NCI-H82 treated with DMSO at 0.1 percent for 48 hours (cell line): ENCODE data around the gene ST8SIA6.
"Not testable (repeated sequence)": the region's sequence is repeated elsewhere in the genome, so short reads cannot be mapped to it uniquely, and the experiment has no call there.

Source experiments
- DNase-seq: peaks from one replicate; lab custom pipeline; 2025; ENCODE audit not compliant: unreplicated experiment; lab: John Stamatoyannopoulos, UW

The ST8SIA6 gene

GRCh38 chr10:17427201-17427600 lies 27.2 kb downstream of the ST8SIA6 start:
- no peak for DNase-seq

GRCh38 chr10:17426263-17426750 lies 28.1 kb downstream of the ST8SIA6 start:
- no peak for DNase-seq

GRCh38 chr10:17425584-17426262 lies 28.7 kb downstream of the ST8SIA6 start:
- no peak for DNase-seq

DNA sequence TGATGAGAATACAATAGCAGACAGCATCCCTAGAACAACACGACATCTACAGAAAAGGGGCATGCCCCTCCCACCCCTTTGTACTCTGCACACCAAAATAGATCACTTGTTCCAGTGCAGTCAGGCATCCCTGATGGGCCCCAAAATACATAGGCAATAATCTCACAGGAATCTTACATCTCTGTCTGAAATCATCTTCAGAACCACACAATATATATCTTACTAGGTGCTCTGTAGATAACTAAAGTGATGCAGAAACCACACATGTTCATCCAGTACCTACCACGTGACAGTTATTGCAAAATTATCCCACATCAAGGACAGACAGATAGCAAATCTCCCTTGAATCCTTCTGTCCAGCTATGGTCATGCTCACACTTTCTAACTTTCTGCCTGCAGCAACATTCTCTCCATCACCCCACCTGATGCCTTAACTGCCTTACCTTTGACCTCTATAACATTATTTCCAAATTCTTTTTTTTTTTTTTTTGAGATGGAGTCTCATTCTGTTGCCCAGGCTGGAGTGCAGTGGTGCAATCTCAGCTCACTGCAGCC lies 30.7 kb downstream of the ST8SIA6 start:
- DNase-seq: no peak

DNA sequence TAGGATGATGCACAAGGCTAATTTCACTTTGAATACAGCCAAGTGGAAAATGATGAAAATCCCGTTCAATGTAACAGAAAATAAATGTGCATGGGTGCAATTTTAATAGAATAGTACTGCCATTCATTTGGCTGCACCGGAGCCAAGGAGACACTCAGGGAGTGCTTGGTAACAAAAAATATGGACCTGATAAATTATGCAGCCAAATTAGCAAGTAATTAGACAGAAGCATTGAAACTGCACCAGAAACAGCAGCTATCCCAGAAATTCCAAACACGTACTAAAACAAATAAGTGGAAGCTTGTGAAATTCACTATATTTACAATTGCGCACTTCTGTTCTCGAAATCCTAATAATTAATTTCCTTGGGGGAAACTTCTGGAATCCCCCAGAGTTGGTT lies 31.5 kb downstream of the ST8SIA6 start:
- no peak for DNase-seq

DNA sequence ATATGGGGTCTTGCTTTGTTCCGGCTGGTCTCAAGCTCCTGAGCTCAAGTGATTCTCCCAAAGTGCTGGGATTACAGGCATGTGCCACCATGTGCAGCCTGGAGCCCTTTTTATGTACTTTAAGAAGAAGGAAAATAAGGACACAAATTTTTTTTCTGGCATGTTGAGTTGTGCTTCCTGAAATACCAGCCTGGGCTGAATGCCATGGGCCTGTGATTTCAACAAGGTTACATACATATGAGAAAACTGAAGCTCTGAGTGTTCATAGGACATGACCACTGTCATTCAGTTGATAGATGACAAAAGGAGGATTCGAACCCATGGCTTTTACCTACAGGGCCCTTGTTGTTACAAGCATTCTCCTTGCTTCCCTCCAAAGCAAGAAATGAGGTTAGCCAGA lies 36.1 kb downstream of the ST8SIA6 start:
- no peak for DNase-seq

DNA sequence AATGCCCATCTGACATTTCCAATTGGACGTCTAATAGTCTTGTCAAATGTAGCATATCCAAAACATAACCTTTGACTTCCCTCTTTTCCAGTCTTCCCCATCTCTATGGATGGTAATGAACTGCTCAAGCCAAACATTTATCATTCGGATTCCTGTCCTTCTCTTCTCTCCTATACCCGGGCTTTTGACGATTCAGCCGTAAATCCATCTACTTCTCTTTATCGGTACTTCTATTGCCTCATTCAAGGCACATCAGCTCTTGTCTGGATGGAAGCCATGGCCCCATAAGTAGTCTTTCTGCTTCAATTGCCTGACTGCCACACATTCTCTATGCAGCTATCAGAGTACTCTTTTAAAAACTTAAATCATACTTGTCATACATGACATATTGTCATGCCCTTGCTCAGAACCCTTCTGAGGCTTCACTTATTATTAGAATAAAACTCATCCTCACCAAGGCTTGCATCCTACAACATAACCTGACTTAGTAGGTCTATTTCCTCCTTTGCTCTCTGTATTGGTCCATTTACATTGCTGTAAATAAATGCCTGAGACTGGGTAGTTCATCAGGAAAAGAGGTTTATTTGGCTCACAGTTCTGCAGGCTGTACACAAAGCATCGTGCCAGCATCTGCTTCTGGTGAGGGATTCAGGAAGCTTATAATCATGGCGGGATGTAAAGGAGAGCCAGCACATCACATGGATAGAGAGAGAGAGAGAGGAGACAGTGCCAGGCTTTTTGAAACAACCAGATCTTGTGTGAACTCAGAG lies 37.8 kb downstream of the ST8SIA6 start:
- no peak for DNase-seq

DNA sequence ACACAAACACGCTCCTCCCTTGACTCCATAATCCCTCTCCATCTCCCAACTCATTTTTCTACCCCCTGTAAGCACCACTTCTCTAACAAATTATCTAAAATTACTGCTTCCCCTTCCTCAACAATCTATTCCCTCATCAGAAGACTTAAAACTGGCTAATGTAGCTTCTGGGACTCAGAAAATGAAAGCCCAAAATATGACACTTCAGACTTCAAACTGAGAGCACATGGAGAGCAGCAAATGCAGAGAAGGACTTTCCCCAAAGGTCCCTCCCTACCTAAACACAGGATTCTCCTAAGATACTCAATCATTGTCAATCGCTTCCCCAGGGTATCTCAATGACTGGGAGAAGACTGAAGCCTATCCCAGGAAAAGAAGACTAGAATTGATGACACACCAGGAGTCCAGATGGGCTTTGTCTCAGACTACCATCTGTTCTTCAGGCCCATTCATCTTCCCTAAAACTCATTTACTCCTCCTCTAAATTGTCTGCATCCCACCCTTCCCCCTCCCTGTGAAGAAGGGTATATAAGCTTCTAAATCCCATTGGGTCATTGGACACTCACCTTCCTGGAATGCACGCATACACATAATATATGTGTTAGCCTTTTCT lies 39.2 kb downstream of the ST8SIA6 start:
- DNase-seq: peak; percentile 59

GRCh38 chr10:17414484-17414883 lies 39.9 kb downstream of the ST8SIA6 start:
- no peak for DNase-seq

- DNase-seq: no peak
Measured at GRCh38 chr10:17413876-17414275, 40.5 kb downstream of the ST8SIA6 start.

- no peak for DNase-seq
Measured at GRCh38 chr10:17412323-17412722, 42.1 kb downstream of the ST8SIA6 start.

DNA sequence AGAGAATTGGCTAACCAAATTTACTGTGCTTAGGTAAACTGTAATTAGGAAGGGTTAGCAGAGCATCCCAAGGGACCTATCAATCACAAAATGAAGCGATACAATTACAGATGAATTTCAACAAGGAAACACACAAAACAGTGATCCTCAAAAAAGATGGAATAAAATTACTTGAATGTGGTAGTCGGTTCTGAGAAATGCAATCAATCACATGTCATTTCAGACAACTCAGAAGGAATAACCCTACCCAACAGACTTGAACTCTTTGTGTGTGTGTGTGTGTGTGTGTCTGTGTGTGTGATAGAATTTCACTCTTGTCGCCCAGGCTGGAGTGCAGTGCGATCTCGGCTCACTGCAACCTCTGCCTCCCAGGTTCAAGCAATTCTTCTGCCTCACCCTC lies 43.5 kb downstream of the ST8SIA6 start:
- DNase-seq: no peak

DNA sequence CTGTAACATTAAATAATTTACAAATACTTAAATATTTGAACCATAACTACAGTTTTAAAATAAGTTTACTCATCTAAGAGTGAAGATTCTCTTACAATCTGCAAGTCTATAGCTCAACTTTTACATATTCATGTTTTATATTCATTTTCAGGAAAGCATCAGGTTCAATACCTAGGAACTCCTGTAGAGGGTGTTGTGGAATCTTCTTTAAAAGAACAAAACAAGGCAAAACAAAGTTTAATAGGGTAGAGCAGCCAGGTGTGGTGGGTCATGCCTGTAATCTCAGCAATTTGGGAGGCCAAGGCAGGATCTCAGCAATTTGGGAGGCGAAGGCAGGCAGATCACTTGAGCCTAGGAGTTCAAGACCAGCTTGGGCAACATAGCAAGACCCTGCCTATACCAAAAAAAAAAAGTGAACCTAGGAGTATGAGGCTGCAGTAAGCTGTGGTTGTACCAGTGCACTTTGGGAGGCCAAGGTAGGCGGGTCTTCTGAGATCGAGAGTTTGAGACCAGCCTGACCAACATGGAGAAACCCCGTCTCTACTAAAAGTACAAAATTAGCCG lies 45.1 kb downstream of the ST8SIA6 start:
- DNase-seq: no peak

DNA sequence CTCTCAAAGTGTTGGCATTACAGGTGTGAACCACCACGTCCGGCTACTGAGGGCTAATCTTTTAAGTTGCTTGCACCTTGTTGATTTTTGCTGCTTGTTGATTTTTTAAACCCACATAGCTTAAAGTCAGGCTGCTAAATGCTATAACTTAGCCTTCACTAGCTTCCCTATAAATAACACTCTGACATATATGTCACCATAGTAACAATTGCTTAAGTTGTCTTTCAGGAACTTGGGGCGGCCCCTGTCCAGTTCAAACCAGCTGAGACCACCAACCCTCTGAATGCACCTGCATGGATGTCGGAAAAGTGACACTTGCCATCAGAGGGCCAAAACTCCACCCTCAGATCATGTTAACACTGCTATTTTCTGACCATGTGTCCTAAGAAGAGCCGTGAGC lies 47.3 kb downstream of the ST8SIA6 start:
- no peak for DNase-seq

DNA sequence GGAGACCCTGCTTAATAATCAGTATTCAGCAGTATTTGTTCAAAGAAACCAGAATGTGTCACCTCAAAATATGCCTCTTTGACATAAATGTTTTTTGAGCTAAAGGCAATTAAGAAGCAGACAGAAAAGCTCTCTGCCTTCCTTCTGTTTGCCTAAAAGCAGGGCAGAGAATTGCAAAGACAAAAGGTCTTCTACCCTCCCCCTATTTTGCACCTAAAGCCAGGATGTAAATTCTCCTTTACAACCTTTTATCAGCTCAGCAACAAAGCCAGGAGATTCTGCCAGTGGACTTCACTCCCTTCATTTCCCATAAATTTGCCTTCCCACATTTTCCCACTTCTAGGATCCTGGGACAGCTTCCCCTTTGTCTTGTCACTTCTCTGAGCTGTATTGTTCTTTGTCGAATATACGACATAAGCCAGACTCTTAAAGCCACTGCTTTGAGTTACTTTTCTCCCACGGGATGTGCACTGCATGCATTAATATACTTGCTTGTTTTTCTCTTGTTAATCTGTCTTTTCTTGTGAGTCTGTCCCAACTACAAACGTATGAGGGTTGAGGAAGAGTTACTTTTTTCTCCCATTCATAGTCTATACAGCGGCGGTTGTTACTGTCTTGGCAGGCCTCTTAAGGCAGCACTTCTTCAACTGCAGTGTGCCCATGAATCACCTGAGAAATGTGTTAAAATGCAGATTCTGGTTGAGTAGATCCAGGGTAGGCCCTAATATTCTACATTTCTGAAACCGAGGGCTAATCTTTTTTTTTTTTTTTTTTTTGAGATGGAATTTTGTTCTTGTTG lies 48.2 kb downstream of the ST8SIA6 start:
- DNase-seq: no peak

DNA sequence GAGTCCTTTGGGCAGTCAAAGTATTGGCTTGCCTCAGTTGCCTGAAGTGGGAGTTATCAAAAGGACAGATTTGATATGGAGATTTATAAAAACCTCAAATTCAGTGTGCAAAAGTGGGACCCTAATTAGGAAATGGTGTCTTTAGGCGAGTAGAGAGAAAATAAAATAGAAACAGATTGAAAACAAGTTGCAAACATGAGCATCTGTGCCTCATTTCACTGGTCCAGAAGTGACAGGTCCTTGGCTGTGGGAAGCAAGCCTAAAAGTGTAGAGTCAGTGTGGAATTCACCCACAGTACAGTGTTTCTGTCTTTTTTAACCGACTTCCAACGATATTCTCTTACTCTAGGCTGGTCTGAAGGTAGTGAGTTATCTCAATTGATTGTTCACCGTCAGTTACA lies 51.2 kb downstream of the ST8SIA6 start:
- no peak for DNase-seq

DNA sequence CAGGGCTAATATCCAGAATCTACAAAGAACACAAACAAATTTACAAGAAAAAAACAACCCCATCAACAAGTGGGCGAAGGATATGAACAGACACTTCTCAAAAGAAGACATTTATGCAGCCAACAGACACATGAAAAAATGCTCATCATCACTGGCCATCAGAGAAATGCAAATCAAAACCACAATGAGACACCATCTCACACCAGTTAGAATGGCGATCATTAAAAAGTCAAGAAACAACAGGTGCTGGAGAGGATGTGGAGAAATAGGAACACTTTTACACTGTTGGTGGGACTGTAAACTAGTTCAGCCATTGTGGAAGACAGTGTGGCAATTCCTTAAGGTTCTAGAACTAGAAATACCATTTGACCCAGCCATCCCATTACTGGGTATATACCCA lies 52.4 kb downstream of the ST8SIA6 start:
- DNase-seq: not testable (repeated sequence)

- DNase-seq: no peak
Measured at GRCh38 chr10:17396004-17396403, 58.4 kb downstream of the ST8SIA6 start.

DNA sequence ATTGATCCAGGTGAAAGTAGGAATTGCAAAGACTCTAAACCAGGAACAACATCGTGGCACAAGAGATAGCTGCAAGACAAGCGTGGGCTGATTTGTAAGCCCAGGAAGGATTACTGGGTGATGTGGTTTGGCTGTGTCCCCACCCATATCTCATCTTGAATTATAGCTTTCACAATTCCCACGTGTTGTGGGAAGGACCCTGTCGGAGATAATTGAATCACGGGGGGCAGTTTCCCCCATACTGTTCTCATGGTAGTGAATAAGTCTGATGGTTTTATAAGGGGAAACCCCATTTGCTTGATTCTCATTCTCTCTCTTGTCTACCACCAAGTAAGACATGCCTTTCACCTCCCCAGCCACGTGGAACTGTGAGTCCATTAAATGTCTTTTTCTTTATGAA lies 59.5 kb downstream of the ST8SIA6 start:
- DNase-seq: no peak

DNA sequence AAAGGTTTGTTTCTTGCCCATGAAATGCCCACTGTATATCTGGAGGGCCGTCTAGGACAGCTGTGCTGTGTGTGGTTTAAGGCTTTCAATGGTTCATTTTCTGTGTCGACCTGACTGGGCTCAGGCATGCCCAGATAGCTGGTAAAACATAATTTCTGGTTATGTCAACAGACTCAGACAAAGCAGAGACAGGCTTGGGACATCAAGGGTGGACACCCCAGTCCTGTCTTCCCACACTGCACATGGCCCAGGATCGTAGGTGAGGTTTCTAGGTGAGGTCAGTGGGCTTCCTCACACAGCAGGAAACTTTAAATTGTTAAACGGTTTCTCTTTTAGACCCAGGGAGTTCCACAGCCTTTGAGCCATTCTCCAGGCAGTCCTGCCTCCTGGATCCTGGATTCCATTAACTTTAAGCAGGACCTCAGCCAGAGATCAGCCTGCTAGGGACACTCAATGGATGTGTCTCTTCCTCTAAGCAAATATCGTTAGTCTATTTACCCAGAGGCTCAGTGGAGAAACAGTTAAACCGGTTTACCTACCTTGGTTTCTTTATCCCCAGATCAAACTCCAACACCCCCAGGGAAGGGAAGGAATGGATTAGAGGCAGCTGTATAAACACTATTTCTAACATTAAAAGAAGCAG lies 66.4 kb downstream of the ST8SIA6 start:
- DNase-seq: no peak
